A549 (cell line): ENCODE results near the gene LDLRAD3. TPM values are rescaled to one million over a fixed set of nuclear protein-coding genes. Genes with fewer than 3 reads are reported as not detected.

Source experiments
- ATAC-seq, 2 experiments: fragments of 200-7000 bp in 1 of 2; fragments of >200 bp in 1 of 2; cut with Nextera tagmentation in 1 of 2; cut with Tn5 transposase in 1 of 2; 3 replicates each; pipeline versions ENCODE4 v1.8.0 to v1.9.1; 2018 to 2020; ENCODE audit warnings: mild to moderate bottlenecking in 1 of 2, moderate library complexity in 1 of 2
- CTCF ChIA-PET: fragments of 300-600 bp; sonication (Branson Sonifier 250); formaldehyde crosslinking; extraction: SDS; loops from one replicate; lab custom pipeline; 2021; ENCODE audit warnings: antibody characterized with exemption, inconsistent platforms; lab: Yijun Ruan, JAX
- POLR2A ChIA-PET: fragments of 350-600 bp; formaldehyde crosslinking; extraction: SDS; loops from one replicate; lab custom pipeline; 2021; ENCODE audit warnings: antibody characterized with exemption, inconsistent platforms; lab: Yijun Ruan, JAX
- DNase-seq, 2 experiments: peaks; one replicate each; pipeline versions ENCODE4 v3.0.0 to v3.0.0-alpha.2; 2011 to 2016; ENCODE audit warnings: low read depth in 1 of 2, low spot score in 1 of 2
- FAIRE-seq: peaks from 2 replicates; lab custom pipeline; 2011; peaks lifted over from hg19 to GRCh38; lab: Jason Lieb, UNC
- H3K27ac ChIP-seq, 2 experiments: fragments of >200 bp; sonication (Bioruptor Twin); formaldehyde crosslinking; 3 replicates each; pipeline ENCODE4 v1.5.1; 2016 to 2017
- H3K4me1 ChIP-seq: fragments of >200 bp; sonication (Bioruptor Twin); formaldehyde crosslinking; 3 replicates; pipeline ENCODE4 v1.6.1; 2016
- H3K4me2 ChIP-seq: fragments of >200 bp; sonication (Bioruptor Twin); formaldehyde crosslinking; 3 replicates; pipeline ENCODE4 v1.6.1; 2016
- H3K4me3 ChIP-seq: fragments of >200 bp; sonication (Bioruptor Twin); formaldehyde crosslinking; 3 replicates; pipeline ENCODE4 v1.5.1; 2016
- H3K9me3 ChIP-seq: fragments of >200 bp; sonication (Bioruptor Twin); formaldehyde crosslinking; 3 replicates; pipeline ENCODE4 v1.6.1; 2016
- CBX2 ChIP-seq: fragments of 200-600 bp; sonication (generic); IDR thresholded peaks from 2 replicates; pipeline ENCODE4 v1.6.1; 2016; ENCODE audit warnings: low read depth, mild to moderate bottlenecking, borderline replicate concordance
- CHD4 ChIP-seq: fragments of 200-600 bp; sonication (generic); IDR thresholded peaks from 2 replicates; pipeline ENCODE4 v1.6.1; 2016; ENCODE audit warnings: antibody characterized with exemption, mild to moderate bottlenecking, borderline replicate concordance
- EHF ChIP-seq: fragments of 250-450 bp; sonication (Bioruptor Pico); IDR thresholded peaks from 2 replicates; pipeline ENCODE4 v1.5.0; 2020; ENCODE audit warnings: mild to moderate bottlenecking
- ELK1 ChIP-seq: fragments of 150-350 bp; IDR thresholded peaks from 2 replicates; pipeline ENCODE4 v1.6.1; 2014; ENCODE audit warnings: low read depth, mild to moderate bottlenecking, low read length
- HDAC2 ChIP-seq: fragments of 200-600 bp; sonication (generic); IDR thresholded peaks from 2 replicates; pipeline ENCODE4 v1.6.1; 2016
- HES2 ChIP-seq: fragments of >200 bp; sonication (Bioruptor Twin); formaldehyde crosslinking; IDR thresholded peaks from 2 replicates; pipeline ENCODE4 v1.6.1; 2016
- HEYL ChIP-seq: fragments of 250-450 bp; sonication (Bioruptor Pico); IDR thresholded peaks from 2 replicates; pipeline ENCODE4 v1.8.0; 2021; ENCODE audit warnings: mild to moderate bottlenecking, moderate library complexity
- HOXB13 ChIP-seq: fragments of 250-450 bp; sonication (Bioruptor Pico); IDR thresholded peaks from 2 replicates; pipeline ENCODE4 v1.5.0; 2020; ENCODE audit warnings: low read depth, mild to moderate bottlenecking, moderate library complexity
- JUNB ChIP-seq: fragments of >200 bp; sonication (Bioruptor Twin); formaldehyde crosslinking; IDR thresholded peaks from 2 replicates; pipeline ENCODE4 v1.6.1; 2016
- KDM5A ChIP-seq: fragments of 200-600 bp; sonication (generic); IDR thresholded peaks from 2 replicates; pipeline ENCODE4 v1.6.1; 2016; ENCODE audit warnings: antibody characterized with exemption, mild to moderate bottlenecking
- MAZ ChIP-seq: fragments of 150-350 bp; IDR thresholded peaks from 2 replicates; pipeline ENCODE4 v1.6.1; 2014; ENCODE audit warnings: antibody characterized with exemption, low read depth, low read length, borderline replicate concordance
- MYC ChIP-seq: IDR thresholded peaks from 2 replicates; pipeline ENCODE4 v1.6.1; 2012; ENCODE audit warnings: mild to moderate bottlenecking, inconsistent platforms, low read length, improper control_type of control experiment, borderline replicate concordance
- NFE2L2 ChIP-seq: fragments of 150-350 bp; conservative IDR thresholded peaks from 2 replicates; pipeline ENCODE4 v1.6.1; 2014; ENCODE audit warnings: low read length
- RAD21 ChIP-seq, 2 experiments: fragments of >200 bp in 1 of 2; sonication (Bioruptor Twin) in 1 of 2; formaldehyde crosslinking in 1 of 2; IDR thresholded peaks in 1 of 2; conservative IDR thresholded peaks in 1 of 2; 2 replicates in 1 of 2; 3 replicates in 1 of 2; pipeline ENCODE4 v1.6.1; 2012 to 2018; ENCODE audit warnings: inconsistent platforms in 1 of 2
- RFX5 ChIP-seq: fragments of 450-650 bp; IDR thresholded peaks from 2 replicates; pipeline ENCODE4 v1.7.1; 2014; ENCODE audit warnings: antibody characterized with exemption, mild to moderate bottlenecking, moderate library complexity
- RNF2 ChIP-seq: fragments of 200-600 bp; sonication (generic); IDR thresholded peaks from 2 replicates; pipeline ENCODE4 v1.6.1; 2016; ENCODE audit warnings: low read depth, mild to moderate bottlenecking, antibody characterized with exemption, moderate library complexity, borderline replicate concordance
- TP53 ChIP-seq: fragments of 250-450 bp; sonication (Bioruptor Pico); IDR thresholded peaks from 2 replicates; pipeline ENCODE4 v1.5.0; 2021; ENCODE audit warnings: mild to moderate bottlenecking, moderate library complexity
- ZC3H11A ChIP-seq: fragments of 450-650 bp; IDR thresholded peaks from 2 replicates; pipeline ENCODE4 v1.6.1; 2014; ENCODE audit warnings: antibody characterized with exemption, mild to moderate bottlenecking
- ZFP36 ChIP-seq: fragments of 450-650 bp; IDR thresholded peaks from 2 replicates; pipeline ENCODE4 v1.6.1; 2014; ENCODE audit warnings: borderline replicate concordance; ENCODE audit not compliant: partially characterized antibody
- WGBS: methylation state at CpG from one replicate; pipeline ENCODE4 v1.1.6; 2017; ENCODE audit errors: missing lambda C conversion rate; 5-methylcytosine and 5-hydroxymethylcytosine counted together
- polyA plus RNA-seq, 4 experiments: library from polyadenylated mRNA; depleted of rRNA in 3 of 4; stranded (reverse); fragments of >200 nt; fragmentation: RNase III in 1 of 4; extraction: RNeasy Plus Mini Kit Qiagen cat#74134 plus additional on column Dnase treatment in 1 of 4; gene quantifications; 2 replicates in 3 of 4; 3 replicates in 1 of 4; pipeline ENCODE4 v1.2.3, GENCODE V29; 2011 to 2017
- TF ChIP-seq, protein P1 (sequence below): IDR thresholded peaks from 2 replicates; pipeline ENCODE4 v1.6.1; 2012

The LDLRAD3 gene
- polyA plus RNA-seq, 2 of the 4 experiments (the other 2 are of a cell fraction): 10.5 to 13.2 TPM

DNA sequence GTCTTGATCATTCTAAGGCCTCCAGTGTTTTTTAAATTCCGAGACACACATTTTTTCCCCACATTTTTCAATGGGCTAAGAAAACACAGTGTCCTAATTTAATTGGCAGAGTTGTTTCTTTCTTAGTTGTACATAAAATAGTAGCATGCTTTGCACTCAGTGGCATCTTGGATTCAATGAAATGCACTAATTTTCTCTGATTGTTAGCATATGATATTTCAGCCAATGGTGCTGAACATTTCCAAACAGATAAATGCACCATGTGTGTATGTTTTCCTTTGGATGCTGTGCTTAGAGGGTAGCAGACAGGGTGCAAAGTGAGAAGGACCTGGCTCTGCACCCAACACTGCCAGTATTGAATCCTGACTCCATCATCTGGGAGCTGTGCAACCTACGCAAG lies 103.5 kb downstream of the LDLRAD3 start (continued):
- no peak for TF ChIP-seq HES2

- H3K9me3 ChIP-seq: no peaks in the 10 kb centered on the region
- H3K27ac ChIP-seq: no peak overlapping the region
- no peaks in the 10 kb centered on the region for H3K4me1 ChIP-seq
- no peak overlapping the region for H3K4me2 ChIP-seq
- POLR2A ChIA-PET: no interaction called here
- H3K4me3 ChIP-seq: no peak overlapping the region
- 83% methylated on average over 5 of the region's 5 CpGs for WGBS
- no peak for ATAC-seq
- FAIRE-seq: no peak
- DNase-seq: no peak
- TF ChIP-seq TP53 (CRISPR knock-in tag) (no peak), MAZ (no peak), RAD21 (conservative IDR thresholded peaks at IDR 0.05 in 1 of 2, IDR thresholded peaks at IDR 0.05 in 1 of 2) (no peak), RNF2 (no peak), CBX2 (no peak)
- CTCF ChIA-PET: interaction anchor here (1.4 to 3.0 kb wide), 4 partner anchors 7 to 227 kb away, joined by 3 to 9 read pairs (median 4); no protein-coding TSS in a partner anchor
These were observed 104.8 kb downstream of the LDLRAD3 start for GRCh38 chr11:36048496-36049247.

- ChIA-PET POLR2A (no interaction called here), CTCF (interaction anchor here (1.4 to 2.1 kb wide), 3 partner anchors 28 to 229 kb away, joined by 3 to 5 read pairs (median 4); no protein-coding TSS in a partner anchor)
- DNase-seq (no peak), FAIRE-seq (no peak), ATAC-seq (no peak)
- no peak for TF ChIP-seq JUNB
- TF ChIP-seq HEYL: no peak
- no peak for TF ChIP-seq KDM5A
- no peak for TF ChIP-seq RFX5
- TF ChIP-seq HES2: no peak
- TF ChIP-seq CHD4: no peak
- H3K9me3 ChIP-seq: no peaks in the 10 kb centered on the region
- H3K4me2 ChIP-seq: no peak overlapping the region
- H3K27ac ChIP-seq: no peak overlapping the region
- H3K4me3 ChIP-seq: no peak overlapping the region
- no peaks in the 10 kb centered on the region for H3K4me1 ChIP-seq
- WGBS: 86% methylated on average over 8 of the region's 8 CpGs
These were observed 107.6 kb downstream of the LDLRAD3 start for GRCh38 chr11:36051235-36052144.

GRCh38 chr11:36053281-36053680 lies 109.4 kb downstream of the LDLRAD3 start:
- Histone ChIP-seq H3K4me1 (no peaks in the 10 kb centered on the region), H3K4me2 (no peak overlapping the region), H3K4me3 (no peak overlapping the region), H3K27ac (no peak overlapping the region), H3K9me3 (no peaks in the 10 kb centered on the region)
- POLR2A ChIA-PET: no interaction called here
- 94% methylated on average over 5 of the region's 5 CpGs for WGBS
- TF ChIP-seq HOXB13 (CRISPR knock-in tag) (no peak), KDM5A (no peak)
- FAIRE-seq (no peak), DNase-seq (no peak), ATAC-seq (no peak)
- CTCF ChIA-PET: interaction anchor here (1.4 to 3.0 kb wide), 3 partner anchors 11 to 231 kb away, joined by 4 to 11 read pairs (median 5); no protein-coding TSS in a partner anchor

DNA sequence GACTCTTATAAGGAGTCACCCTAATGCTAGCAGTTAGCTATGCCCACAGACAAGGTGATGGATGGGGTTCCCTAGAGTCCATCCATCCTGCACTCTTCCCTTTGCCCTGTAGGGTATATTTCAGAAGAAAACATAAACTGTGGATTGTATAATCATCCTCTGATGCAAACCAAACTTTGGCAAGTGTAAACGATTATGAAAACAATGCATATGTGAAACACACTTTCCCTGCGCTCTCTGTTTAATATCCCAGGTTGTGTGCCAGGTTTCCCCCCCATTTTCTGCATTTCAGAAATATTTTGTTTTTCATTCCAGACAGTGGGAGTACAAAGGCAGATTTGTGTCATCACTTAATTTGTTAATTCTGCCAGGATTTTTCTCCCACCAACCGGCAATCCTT lies 110.0 kb downstream of the LDLRAD3 start:
- Histone ChIP-seq H3K4me2 (no peak overlapping the region), H3K4me1 (no peaks in the 10 kb centered on the region), H3K27ac (no peak overlapping the region), H3K9me3 (no peaks in the 10 kb centered on the region), H3K4me3 (no peak overlapping the region)
- TF ChIP-seq ZC3H11A (no peak), EHF (no peak), ZFP36 (no peak), NFE2L2 (no peak), HDAC2 (no peak), MYC (no peak), ELK1 (no peak)
- TF ChIP-seq, protein P1, sequence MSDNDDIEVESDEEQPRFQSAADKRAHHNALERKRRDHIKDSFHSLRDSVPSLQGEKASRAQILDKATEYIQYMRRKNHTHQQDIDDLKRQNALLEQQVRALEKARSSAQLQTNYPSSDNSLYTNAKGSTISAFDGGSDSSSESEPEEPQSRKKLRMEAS: no peak
- FAIRE-seq: no peak
- no peak for DNase-seq
- 87% methylated on average over 3 of the region's 3 CpGs for WGBS
- ChIA-PET POLR2A (no interaction called here), CTCF (interaction anchor here (0.8 to 3.0 kb wide), 2 partner anchors 12 to 50 kb away, joined by 3 to 11 read pairs; no protein-coding TSS in a partner anchor)
- no peak for ATAC-seq
